ENCODE measurements around the gene ACOD1.

ACOD1 gene

DNA sequence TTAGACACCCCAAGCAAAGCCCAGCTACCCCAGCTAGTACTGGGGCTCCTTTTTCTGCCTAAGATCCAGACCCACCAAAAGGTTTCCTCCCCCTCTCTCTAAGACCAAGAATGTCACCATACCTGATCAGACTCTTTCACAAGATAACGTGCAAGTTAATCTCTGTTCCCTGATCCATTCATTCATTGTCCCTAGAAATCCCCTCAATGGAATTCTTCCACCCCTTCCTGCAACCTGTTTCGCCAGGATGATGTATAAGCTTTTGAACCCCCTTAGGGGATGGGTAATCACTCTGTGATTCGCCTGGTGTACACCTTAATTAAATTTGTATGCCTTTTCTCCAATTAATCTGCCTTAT, 26.3 kb downstream of the ACOD1 start:
- TF ChIP-seq, protein P1, sequence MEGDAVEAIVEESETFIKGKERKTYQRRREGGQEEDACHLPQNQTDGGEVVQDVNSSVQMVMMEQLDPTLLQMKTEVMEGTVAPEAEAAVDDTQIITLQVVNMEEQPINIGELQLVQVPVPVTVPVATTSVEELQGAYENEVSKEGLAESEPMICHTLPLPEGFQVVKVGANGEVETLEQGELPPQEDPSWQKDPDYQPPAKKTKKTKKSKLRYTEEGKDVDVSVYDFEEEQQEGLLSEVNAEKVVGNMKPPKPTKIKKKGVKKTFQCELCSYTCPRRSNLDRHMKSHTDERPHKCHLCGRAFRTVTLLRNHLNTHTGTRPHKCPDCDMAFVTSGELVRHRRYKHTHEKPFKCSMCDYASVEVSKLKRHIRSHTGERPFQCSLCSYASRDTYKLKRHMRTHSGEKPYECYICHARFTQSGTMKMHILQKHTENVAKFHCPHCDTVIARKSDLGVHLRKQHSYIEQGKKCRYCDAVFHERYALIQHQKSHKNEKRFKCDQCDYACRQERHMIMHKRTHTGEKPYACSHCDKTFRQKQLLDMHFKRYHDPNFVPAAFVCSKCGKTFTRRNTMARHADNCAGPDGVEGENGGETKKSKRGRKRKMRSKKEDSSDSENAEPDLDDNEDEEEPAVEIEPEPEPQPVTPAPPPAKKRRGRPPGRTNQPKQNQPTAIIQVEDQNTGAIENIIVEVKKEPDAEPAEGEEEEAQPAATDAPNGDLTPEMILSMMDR (IDR thresholded peaks at IDR 0.05; ENCODE audit: low read depth, low read length) = no peak
- no peak for DNase-seq (ENCODE audit: extremely low read depth, low read depth)

DNA sequence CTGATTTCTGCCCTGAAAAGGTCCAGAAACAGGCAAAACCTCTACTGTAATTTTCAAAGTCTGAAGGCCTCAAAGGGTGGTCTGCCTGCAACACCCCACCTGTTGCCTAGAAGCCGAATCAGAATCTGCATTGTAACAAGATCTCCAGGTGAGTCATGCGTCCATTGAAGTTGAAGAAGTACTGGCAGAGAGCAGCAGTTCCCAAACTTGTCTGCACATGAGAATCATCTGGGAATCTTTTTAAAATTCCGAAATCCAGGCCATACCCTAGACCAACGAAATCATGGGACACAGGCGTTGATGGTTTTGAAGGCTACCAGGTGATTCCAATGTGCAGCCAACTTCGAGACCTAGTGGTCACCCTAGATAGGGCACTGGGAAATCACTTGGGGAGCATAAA, 27.6 kb downstream of the ACOD1 start:
- TF ChIP-seq, protein P1 (IDR thresholded peaks at IDR 0.05; ENCODE audit: low read depth, low read length) = no peak
- DNase-seq (ENCODE audit: extremely low read depth, low read depth) = no peak

DNA sequence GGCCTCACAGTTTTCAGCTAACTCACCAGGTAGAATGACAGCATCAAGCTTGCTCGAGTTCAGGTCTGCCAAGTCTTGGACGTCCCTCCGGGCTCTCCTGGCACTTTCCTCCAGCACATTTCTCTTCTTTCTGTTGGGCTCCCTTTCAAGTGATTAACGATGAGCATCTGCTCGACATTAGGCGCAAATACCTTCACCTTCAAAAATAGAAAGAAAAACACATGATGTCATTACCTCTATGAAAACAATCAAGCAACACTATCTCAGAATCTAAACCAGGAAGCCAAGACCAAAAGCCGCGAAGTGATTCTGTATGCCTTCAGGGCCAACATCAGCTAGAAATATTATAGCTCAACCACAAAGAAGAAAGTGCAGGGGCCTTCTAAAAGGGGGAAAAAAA, 28.2 kb downstream of the ACOD1 start:
- no peak for DNase-seq (ENCODE audit: extremely low read depth, low read depth)
- TF ChIP-seq, protein P1 (IDR thresholded peaks at IDR 0.05; ENCODE audit: low read depth, low read length) = no peak

DNA sequence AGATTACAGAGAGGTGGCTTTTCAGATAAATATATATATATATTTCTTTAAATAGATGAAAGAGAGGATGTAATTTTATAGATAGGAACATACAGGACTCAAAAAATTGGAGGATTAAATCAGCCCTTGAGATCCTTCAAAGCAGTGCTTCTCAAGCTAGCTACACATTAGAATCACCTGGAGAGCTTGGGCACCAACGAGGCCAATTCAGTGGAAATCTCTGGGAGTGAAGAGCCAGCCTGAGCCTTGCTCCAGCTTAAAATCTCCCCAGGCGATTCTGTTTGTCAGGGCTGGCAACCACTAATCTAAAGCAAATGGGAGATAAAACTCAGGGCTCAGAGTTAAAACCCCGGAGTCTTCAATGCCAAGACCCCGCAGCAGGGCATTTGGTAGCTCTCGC, 28.6 kb downstream of the ACOD1 start:
- no peak for DNase-seq (ENCODE audit: extremely low read depth, low read depth)

DNA sequence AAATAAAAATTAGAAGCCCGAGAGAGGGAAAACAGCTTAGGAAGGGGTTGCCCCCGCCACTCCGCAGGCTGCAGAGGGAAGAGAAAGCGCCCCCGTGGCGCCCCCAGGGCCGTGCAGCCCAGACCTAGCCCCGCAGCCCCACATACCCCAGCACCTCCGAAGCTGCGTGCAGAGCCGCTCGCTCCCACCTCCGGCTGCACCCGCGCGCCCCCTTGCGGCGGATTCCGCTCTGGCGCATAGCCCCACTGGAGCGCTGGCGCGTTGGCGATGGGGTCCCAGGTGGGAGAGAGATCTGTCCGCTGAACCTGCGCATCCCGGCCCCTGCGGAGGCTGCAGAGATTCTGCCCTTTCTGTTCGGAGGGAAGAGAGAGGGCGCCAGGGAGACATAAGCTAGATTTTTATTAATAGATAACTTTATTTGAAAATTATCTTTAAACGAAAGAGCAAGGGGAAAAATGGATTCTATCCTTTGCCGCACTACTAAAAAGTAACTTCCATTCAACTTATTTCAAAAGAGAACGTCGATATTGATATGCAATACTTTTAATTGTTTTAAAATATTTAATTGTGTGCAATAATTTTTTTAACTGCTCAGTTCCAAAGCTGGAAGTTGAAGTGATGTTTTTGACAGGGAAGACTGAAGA, 31.9 kb downstream of the ACOD1 start:
- DNase-seq (ENCODE audit: extremely low read depth, low read depth) = no peak
- TF ChIP-seq, protein P1 (IDR thresholded peaks at IDR 0.05; ENCODE audit: low read depth, low read length) = peak; percentile 99

More for the DNA sequence above, 28.6 kb downstream of the ACOD1 start:
- TF ChIP-seq, protein P1 (IDR thresholded peaks at IDR 0.05; ENCODE audit: low read depth, low read length) = no peak

DNA sequence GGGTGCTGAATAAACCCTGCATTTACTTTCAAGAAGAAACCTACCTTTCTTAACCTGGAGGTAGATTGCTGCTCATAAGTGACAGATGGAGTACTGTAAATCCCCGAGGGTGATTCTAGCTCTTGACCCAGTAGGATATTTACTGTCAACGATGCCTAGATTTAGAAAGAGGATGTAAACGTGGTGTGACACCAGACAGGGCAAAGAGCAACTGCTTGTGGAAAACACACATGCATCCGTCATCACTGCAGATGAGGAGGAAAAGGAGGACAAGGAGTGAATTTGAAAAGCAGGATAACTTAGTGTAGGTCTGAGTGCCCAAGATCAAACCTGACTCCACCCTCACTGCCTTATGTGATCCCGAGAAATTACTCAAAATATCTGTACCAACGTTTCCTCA, 33.8 kb downstream of the ACOD1 start:
- DNase-seq (ENCODE audit: extremely low read depth, low read depth) = no peak
- TF ChIP-seq, protein P1 (IDR thresholded peaks at IDR 0.05; ENCODE audit: low read depth, low read length) = no peak

DNA sequence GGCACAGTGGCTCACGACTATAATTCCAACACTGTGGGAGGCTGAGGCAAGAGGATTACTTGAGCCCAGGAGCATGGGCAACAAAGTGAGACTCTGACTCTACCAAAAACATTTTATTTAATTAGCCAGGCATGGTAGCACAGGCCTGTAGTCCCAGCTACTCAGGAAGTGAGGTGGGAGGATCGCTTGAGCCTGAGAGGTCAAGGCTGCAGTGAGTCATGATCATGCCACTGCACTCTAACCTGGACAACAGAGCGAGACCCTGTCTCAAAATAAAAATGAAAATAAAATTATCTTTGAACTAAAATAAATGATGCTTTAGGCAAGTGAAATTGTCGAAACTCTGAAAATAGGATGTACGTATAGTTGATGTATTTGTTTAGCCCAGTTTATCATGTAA, 35.4 kb downstream of the ACOD1 start:
- no peak for DNase-seq (ENCODE audit: extremely low read depth, low read depth)
- TF ChIP-seq, protein P1 (IDR thresholded peaks at IDR 0.05; ENCODE audit: low read depth, low read length) = no peak

All from AG09319 (cell line).